Activated T-helper 9 cell treated with anti-CD3 and anti-CD28 coated beads, Interleukin-2, amount 50 U/mL, for 16 hours (primary cell): Measurements from ENCODE around the gene KLF8.
A peak's percentile ranks its signal among the peaks of the same experiment; 100 is the strongest.
"Not testable (repeated sequence)": the region's sequence is repeated elsewhere in the genome, so short reads cannot be mapped to it uniquely, and the experiment has no call there.

Experiments used
- DNase-seq: peaks from one replicate; pipeline ENCODE4 v3.0.0-alpha.2; 2020; ENCODE audit warnings: low read depth

The KLF8 gene

GRCh38 chrX:56232221-56233082 is at the start of gene KLF8:
TSS of gene KLF8 (plus strand) at chrX:56232356. CDS start at chrX:56233335, 979 bp downstream.
- DNase-seq, result peak; percentile 10

- DNase-seq, result not testable (repeated sequence)
Measured at GRCh38 chrX:56206945-56207344, 25.2 kb upstream of the KLF8 start.

GRCh38 chrX:56211701-56212100 is 20.5 kb upstream of the KLF8 start:
- no peak for DNase-seq

GRCh38 chrX:56216332-56216731 is 15.8 kb upstream of the KLF8 start:
- DNase-seq, result no peak

- no peak for DNase-seq
Measured at GRCh38 chrX:56219700-56220099, 12.5 kb upstream of the KLF8 start.

GRCh38 chrX:56221101-56221500 is 11.1 kb upstream of the KLF8 start:
- no peak for DNase-seq

- DNase-seq, result no peak
Measured at GRCh38 chrX:56222473-56223000, 9.6 kb upstream of the KLF8 start.

GRCh38 chrX:56226980-56227379 is 5.2 kb upstream of the KLF8 start:
- DNase-seq, result no peak

GRCh38 chrX:56228914-56229313 is 3.2 kb upstream of the KLF8 start:
- no peak for DNase-seq

GRCh38 chrX:56231537-56232090 is 542 bp upstream of the KLF8 start:
- no peak for DNase-seq

GRCh38 chrX:56233100-56233499 is 944 bp downstream of the KLF8 start:
- no peak for DNase-seq

GRCh38 chrX:56233682-56234081 is 1.5 kb downstream of the KLF8 start:
- DNase-seq, result no peak

- peak; percentile 30 for DNase-seq
Measured at GRCh38 chrX:56248492-56248891, 16.3 kb downstream of the KLF8 start.

- DNase-seq, result no peak
Measured at GRCh38 chrX:56253832-56254703, 21.9 kb downstream of the KLF8 start.

- no peak for DNase-seq
Measured at GRCh38 chrX:56268888-56269287, 36.7 kb downstream of the KLF8 start.

- DNase-seq, result no peak
Measured at GRCh38 chrX:56278692-56279091, 46.5 kb downstream of the KLF8 start.

GRCh38 chrX:56279863-56280262 is 47.7 kb downstream of the KLF8 start:
- no peak for DNase-seq

GRCh38 chrX:56281789-56282188 is 49.6 kb downstream of the KLF8 start:
- no peak for DNase-seq

GRCh38 chrX:56284269-56284668 is 52.1 kb downstream of the KLF8 start:
- DNase-seq, result no peak

- no peak for DNase-seq
Measured at GRCh38 chrX:56288608-56289007, 56.5 kb downstream of the KLF8 start.

GRCh38 chrX:56289449-56289848 is 57.3 kb downstream of the KLF8 start:
- no peak for DNase-seq

GRCh38 chrX:56308726-56309125 is 76.6 kb downstream of the KLF8 start:
- DNase-seq, result no peak
